Measurements from ENCODE around the gene INPP5E.

The INPP5E gene

GRCh38 chr9:136439481-136440408 is at the start of gene INPP5E:
TSS of gene INPP5E (minus strand) at chr9:136439845. CDS start at chr9:136439419, 426 bp downstream.
- DNase-seq (ENCODE audit: low read depth), result peak; percentile 53
- no peak for TF ChIP-seq CTCF (conservative IDR thresholded peaks at IDR 0.05; ENCODE audit: control insufficient read depth, insufficient read depth, low read depth, low read length)
- H3K4me3 ChIP-seq (ENCODE audit: control insufficient read depth, low read depth, low read length), result peak within 1 kb of the TSS; percentile 65

- peak; percentile 85 for TF ChIP-seq CTCF (conservative IDR thresholded peaks at IDR 0.05; ENCODE audit: control insufficient read depth, insufficient read depth, low read depth, low read length)
- no peak overlapping the region for H3K4me3 ChIP-seq (ENCODE audit: control insufficient read depth, low read depth, low read length)
- peak; percentile 31 for DNase-seq (ENCODE audit: low read depth)
Observed at GRCh38 chr9:136488247-136489214, 48.9 kb upstream of the INPP5E start.

GRCh38 chr9:136487672-136488071 is 48.0 kb upstream of the INPP5E start:
- no peak for DNase-seq (ENCODE audit: low read depth)
- H3K4me3 ChIP-seq (ENCODE audit: control insufficient read depth, low read depth, low read length), result no peak overlapping the region
- no peak for TF ChIP-seq CTCF (conservative IDR thresholded peaks at IDR 0.05; ENCODE audit: control insufficient read depth, insufficient read depth, low read depth, low read length)

- no peak for TF ChIP-seq CTCF (conservative IDR thresholded peaks at IDR 0.05; ENCODE audit: control insufficient read depth, insufficient read depth, low read depth, low read length)
Observed at GRCh38 chr9:136486823-136487620, 47.4 kb upstream of the INPP5E start.

GRCh38 chr9:136486131-136486530 is 46.5 kb upstream of the INPP5E start:
- H3K4me3 ChIP-seq (ENCODE audit: control insufficient read depth, low read depth, low read length), result no peak overlapping the region
- DNase-seq (ENCODE audit: low read depth), result no peak
- no peak for TF ChIP-seq CTCF (conservative IDR thresholded peaks at IDR 0.05; ENCODE audit: control insufficient read depth, insufficient read depth, low read depth, low read length)

More at GRCh38 chr9:136486823-136487620, 47.4 kb upstream of the INPP5E start:
- DNase-seq (ENCODE audit: low read depth), result no peak
- no peak overlapping the region for H3K4me3 ChIP-seq (ENCODE audit: control insufficient read depth, low read depth, low read length)
